SK-N-MC (cell line): ENCODE data around the gene VASH2.
"Not testable (repeated sequence)": the region's sequence is repeated elsewhere in the genome, so short reads cannot be mapped to it uniquely, and the experiment has no call there.

Experiments
- DNase-seq: peaks from one replicate; pipeline ENCODE4 v3.0.0-alpha.2; 2011; ENCODE audit warnings: low read depth, low spot score
- H3K27ac ChIP-seq: fragments of 200-600 bp; sonication (generic); 2 replicates; pipeline ENCODE4 v1.5.1; 2016; ENCODE audit warnings: mixed run types
- H3K36me3 ChIP-seq: fragments of 200-600 bp; sonication (generic); 2 replicates; pipeline ENCODE4 v1.6.1; 2017; ENCODE audit warnings: antibody characterized with exemption, low read length, mixed read lengths; ENCODE audit not compliant: insufficient read depth
- H3K4me3 ChIP-seq: fragments of 200-600 bp; sonication (generic); 2 replicates; pipeline ENCODE4 v1.5.1; 2016
- H3K9ac ChIP-seq: fragments of 200-600 bp; sonication (generic); 2 replicates; pipeline ENCODE4 v1.8.0; 2017; ENCODE audit warnings: mixed run types, mixed read lengths; ENCODE audit not compliant: insufficient read length
- H3K9me3 ChIP-seq: fragments of 200-600 bp; sonication (generic); 2 replicates; pipeline ENCODE4 v1.6.1; 2017; ENCODE audit warnings: low read depth, mild to moderate bottlenecking, antibody characterized with exemption, low read length, moderate library complexity, mixed read lengths
- EZH2 ChIP-seq: fragments of 200-600 bp; sonication (generic); IDR thresholded peaks from one replicate; pipeline ENCODE4 v1.6.1; 2017; ENCODE audit warnings: antibody characterized with exemption
- FOXP2 ChIP-seq: optimal IDR thresholded peaks from 2 replicates; pipeline ENCODE3; 2011; ENCODE audit warnings: mild to moderate bottlenecking, moderate library complexity; ENCODE audit not compliant: insufficient read depth; ENCODE audit errors: extremely low read length, control extremely low read depth
- POLR2AphosphoS5 ChIP-seq: IDR thresholded peaks from 2 replicates; pipeline ENCODE4 v1.6.1; 2012; ENCODE audit warnings: mild to moderate bottlenecking, low read depth, low read length, borderline replicate concordance

VASH2 gene

GRCh38 chr1:212990276-212990675, 39.9 kb downstream of the VASH2 start:
- peaks cover 30% of the 10 kb centered on the region for H3K36me3 ChIP-seq
- no peak overlapping the region for H3K9ac ChIP-seq
- no peak overlapping the region for H3K27ac ChIP-seq
- no peak for DNase-seq
- no peaks in the 10 kb centered on the region for H3K9me3 ChIP-seq
- TF ChIP-seq FOXP2, result no peak
- no peak for TF ChIP-seq POLR2AphosphoS5
- TF ChIP-seq EZH2, result no peak
- no peak overlapping the region for H3K4me3 ChIP-seq

GRCh38 chr1:212993960-212994359, 43.6 kb downstream of the VASH2 start:
- H3K4me3 ChIP-seq, DNase-seq, H3K27ac ChIP-seq, H3K9me3 ChIP-seq, H3K9ac ChIP-seq: not testable (repeated sequence)
- H3K36me3 ChIP-seq, result peaks cover 43% of the 10 kb centered on the region

- peaks cover 40% of the 10 kb centered on the region for H3K36me3 ChIP-seq
Observed at GRCh38 chr1:212994926-212995325, 44.6 kb downstream of the VASH2 start.

GRCh38 chr1:213003256-213003655, 52.9 kb downstream of the VASH2 start:
- Histone ChIP-seq H3K27ac (peak overlapping the region; percentile 67; the same call in 1 of the 2 replicates), H3K9ac (peak overlapping the region; percentile 6), H3K36me3 (peaks cover 69% of the 10 kb centered on the region), H3K9me3 (no peaks in the 10 kb centered on the region), H3K4me3 (no peak overlapping the region)
- no peak for TF ChIP-seq FOXP2
- no peak for TF ChIP-seq POLR2AphosphoS5
- TF ChIP-seq EZH2, result no peak
- DNase-seq, result no peak

More at GRCh38 chr1:212994926-212995325, 44.6 kb downstream of the VASH2 start:
- TF ChIP-seq POLR2AphosphoS5 (no peak), EZH2 (no peak), FOXP2 (no peak)
- no peak overlapping the region for H3K4me3 ChIP-seq
- DNase-seq, result no peak
- H3K27ac ChIP-seq, result no peak overlapping the region
- H3K9me3 ChIP-seq, result no peaks in the 10 kb centered on the region
- no peak overlapping the region for H3K9ac ChIP-seq

DNA sequence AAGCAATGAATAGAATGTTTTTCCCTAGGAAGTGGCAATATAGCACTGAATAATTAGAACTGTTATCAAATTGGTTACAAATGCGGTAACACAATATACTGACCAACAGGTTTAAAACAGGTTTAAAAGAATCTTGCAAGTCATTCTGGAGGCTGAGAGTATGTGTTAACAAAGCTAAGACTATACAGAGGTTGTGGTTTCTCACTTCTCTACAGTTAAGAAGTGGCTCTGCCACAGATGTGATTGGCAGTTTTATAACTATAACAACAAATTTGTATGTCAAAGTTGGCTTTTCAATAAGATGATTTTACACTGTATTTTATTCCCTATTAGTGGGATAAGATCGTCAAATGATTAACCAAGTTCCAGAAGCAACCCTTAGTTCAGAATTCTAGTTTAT, 58.2 kb downstream of the VASH2 start:
- Histone ChIP-seq H3K9ac (no peak overlapping the region), H3K4me3 (no peak overlapping the region), H3K9me3 (no peaks in the 10 kb centered on the region), H3K36me3 (peaks cover 73% of the 10 kb centered on the region), H3K27ac (no peak overlapping the region)
- DNase-seq, result no peak
- no peak for TF ChIP-seq POLR2AphosphoS5
- no peak for TF ChIP-seq FOXP2
- no peak for TF ChIP-seq EZH2

GRCh38 chr1:213014642-213015041, 64.3 kb downstream of the VASH2 start:
- no peaks in the 10 kb centered on the region for H3K9me3 ChIP-seq
- peak overlapping the region; percentile 2; the same call in 1 of the 2 replicates for H3K27ac ChIP-seq
- TF ChIP-seq EZH2 (no peak), POLR2AphosphoS5 (no peak), FOXP2 (no peak)
- H3K36me3 ChIP-seq, result peaks cover 27% of the 10 kb centered on the region
- no peak for DNase-seq
- peak overlapping the region; percentile 80 for H3K9ac ChIP-seq
- peak overlapping the region; percentile 93 for H3K4me3 ChIP-seq

DNA sequence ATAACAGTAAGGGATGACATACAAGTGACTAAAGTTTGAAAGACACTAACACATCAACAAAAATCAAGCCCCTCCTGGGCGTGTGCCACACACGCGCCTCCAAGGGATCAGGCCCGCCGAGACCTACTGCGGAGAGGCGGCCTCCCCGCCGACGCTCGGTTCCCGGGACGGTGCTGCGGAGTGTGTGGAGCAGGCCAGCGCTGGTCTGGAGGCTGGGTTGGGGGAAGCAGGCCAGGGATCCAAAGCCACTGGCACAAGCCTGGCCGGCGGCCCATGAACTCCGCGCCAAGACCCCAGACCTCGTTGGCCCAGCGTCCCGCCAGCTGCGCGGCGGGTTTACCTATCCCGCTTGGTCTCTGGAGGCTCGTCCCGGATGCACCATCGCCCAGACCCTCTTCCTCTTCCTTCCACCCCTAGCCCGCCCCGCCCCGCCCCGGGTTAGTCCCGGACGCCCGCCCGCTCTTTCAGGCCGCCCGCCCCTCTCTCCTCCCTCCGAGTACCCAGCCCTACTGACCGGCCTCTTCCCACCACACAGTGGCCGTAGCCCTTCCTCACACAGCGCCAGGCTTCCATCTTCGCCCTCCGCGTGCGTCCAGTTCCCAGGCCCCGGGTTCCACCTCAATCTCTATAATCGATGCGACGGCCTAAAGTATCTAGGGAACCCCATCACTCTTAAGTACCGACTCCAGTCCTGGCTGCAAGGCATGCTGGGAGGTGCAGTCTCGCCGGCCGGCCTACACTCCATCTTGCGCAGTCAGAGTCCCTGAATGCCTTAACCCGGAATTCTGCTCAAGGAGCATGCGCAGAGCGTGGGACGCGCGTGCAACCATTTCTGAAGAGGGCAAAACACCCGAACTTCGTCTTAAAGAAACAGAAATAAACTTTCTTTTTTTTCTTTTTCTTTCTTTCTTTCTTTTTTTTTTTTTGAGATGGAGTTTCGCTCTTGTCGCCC, 65.0 kb downstream of the VASH2 start, which contains the start of gene ANGEL2:
ANGEL2 (minus strand) TSS at position 769 of the 952 bp plus-strand sequence; CDS start at position 573, 196 bp downstream.
- no peaks in the 10 kb centered on the region for H3K9me3 ChIP-seq
- peak within 1 kb of the TSS; percentile 80 for H3K9ac ChIP-seq
- TF ChIP-seq EZH2 (no peak), FOXP2 (peak; percentile 25), POLR2AphosphoS5 (peak; percentile 93)
- peak within 1 kb of the TSS; percentile 40; the same call in 1 of the 2 replicates for H3K27ac ChIP-seq
- peaks cover 26% of the 10 kb centered on the region for H3K36me3 ChIP-seq
- H3K4me3 ChIP-seq, result peak within 1 kb of the TSS; percentile 93
- DNase-seq, result peak; percentile 93

GRCh38 chr1:213017447-213018273, 67.3 kb downstream of the VASH2 start:
- Histone ChIP-seq H3K27ac (no peak overlapping the region), H3K36me3 (peaks cover 6% of the 10 kb centered on the region), H3K4me3 (no peak overlapping the region), H3K9ac (no peak overlapping the region), H3K9me3 (no peaks in the 10 kb centered on the region)
- TF ChIP-seq EZH2, result no peak
- no peak for TF ChIP-seq POLR2AphosphoS5
- no peak for TF ChIP-seq FOXP2
- no peak for DNase-seq
